Spleen (tissue), 7 donors: ENCODE results near the gene EPSTI1.

Experiments used
- POLR2A ChIP-seq, 3 donors: fragments of 450-650 bp; IDR thresholded peaks; one replicate each; pipeline ENCODE4 v1.5.1; 2017; ENCODE audit warnings: antibody characterized with exemption in 3 of 3, mild to moderate bottlenecking in 1 of 3
- TF ChIP-seq, protein P1 (sequence below), 11 experiments: fragments of 200-600 bp in 7 of 11; fragments of 450-650 bp in 4 of 11; sonication (generic) in 4 of 11; IDR thresholded peaks in 8 of 11; conservative IDR thresholded peaks in 3 of 11; 1 replicate in 7 of 11; 2 replicates in 4 of 11; pipeline versions ENCODE4 v1.4.0 to v1.8.0; 2016 to 2021; ENCODE audit warnings: antibody characterized with exemption in 11 of 11, inconsistent platforms in 4 of 11, mild to moderate bottlenecking in 1 of 11
- donor health status: DM: no; HTN: no; CAD: no; lungs with moderate emphysema.
- donor health status: DM: no; HTN: no; CAD: no.
- donor health status: DM: no; HTN: no; CAD: no.

DNA sequence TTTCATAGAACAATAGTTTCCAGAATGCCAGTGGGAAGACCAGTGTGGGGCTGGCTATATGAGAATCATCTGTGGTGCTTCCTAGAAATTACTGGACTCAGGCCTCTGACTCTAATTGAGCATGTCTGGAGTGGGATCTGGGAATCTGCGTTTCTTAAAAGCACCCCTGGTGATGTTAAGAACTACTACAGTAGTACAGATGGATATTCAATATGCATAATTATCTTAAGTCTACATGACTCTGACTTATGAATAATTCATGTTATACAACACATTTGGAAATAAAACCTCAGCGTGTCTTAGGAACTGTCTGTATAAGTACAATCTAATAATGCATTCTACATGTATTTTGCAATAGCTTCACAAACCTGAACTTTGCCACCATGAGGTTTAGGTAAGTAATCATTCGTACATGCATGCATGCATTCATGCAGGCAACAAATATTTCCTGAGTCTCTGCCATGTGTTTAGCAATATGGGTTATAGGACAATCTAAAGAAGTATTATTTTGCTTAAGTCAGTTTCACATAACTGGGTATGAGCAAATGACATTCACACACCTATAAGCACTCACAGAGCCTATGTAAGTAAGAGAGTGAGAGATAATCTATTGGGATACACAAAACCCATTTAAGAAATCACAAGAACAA is 62.0 kb downstream of the EPSTI1 start:
- TF ChIP-seq, protein P1, sequence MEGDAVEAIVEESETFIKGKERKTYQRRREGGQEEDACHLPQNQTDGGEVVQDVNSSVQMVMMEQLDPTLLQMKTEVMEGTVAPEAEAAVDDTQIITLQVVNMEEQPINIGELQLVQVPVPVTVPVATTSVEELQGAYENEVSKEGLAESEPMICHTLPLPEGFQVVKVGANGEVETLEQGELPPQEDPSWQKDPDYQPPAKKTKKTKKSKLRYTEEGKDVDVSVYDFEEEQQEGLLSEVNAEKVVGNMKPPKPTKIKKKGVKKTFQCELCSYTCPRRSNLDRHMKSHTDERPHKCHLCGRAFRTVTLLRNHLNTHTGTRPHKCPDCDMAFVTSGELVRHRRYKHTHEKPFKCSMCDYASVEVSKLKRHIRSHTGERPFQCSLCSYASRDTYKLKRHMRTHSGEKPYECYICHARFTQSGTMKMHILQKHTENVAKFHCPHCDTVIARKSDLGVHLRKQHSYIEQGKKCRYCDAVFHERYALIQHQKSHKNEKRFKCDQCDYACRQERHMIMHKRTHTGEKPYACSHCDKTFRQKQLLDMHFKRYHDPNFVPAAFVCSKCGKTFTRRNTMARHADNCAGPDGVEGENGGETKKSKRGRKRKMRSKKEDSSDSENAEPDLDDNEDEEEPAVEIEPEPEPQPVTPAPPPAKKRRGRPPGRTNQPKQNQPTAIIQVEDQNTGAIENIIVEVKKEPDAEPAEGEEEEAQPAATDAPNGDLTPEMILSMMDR (IDR thresholded peaks at IDR 0.05 in 8 of 11, conservative IDR thresholded peaks at IDR 0.05 in 3 of 11), result no peak
- TF ChIP-seq POLR2A (IDR thresholded peaks at IDR 0.05), result no peak
